Activated CD4-positive, alpha-beta T cell treated with anti-CD3 and anti-CD28 coated beads, Interleukin-2, amount 10 ng/mL, durations not matched to agents 7 days and 5 days (primary cell): ENCODE measurements around the gene KAT2A. TPM values are rescaled to one million over a fixed set of nuclear protein-coding genes. Genes with fewer than 3 reads are reported as not detected.

Experiments used
- CTCF ChIA-PET: fragments of 350-600 bp; sonication (Branson Sonifier 250); formaldehyde crosslinking; loops from one replicate; lab custom pipeline; 2021; ENCODE audit warnings: antibody characterized with exemption; lab: Charles Lee
- POLR2A ChIA-PET: fragments of 350-600 bp; sonication (Branson Sonifier 250); formaldehyde crosslinking; loops from one replicate; lab custom pipeline; 2021; ENCODE audit warnings: antibody characterized with exemption; lab: Charles Lee
- DNase-seq: peaks from one replicate; pipeline ENCODE4 v3.0.0-alpha.2; 2020
- H3K27ac Mint-ChIP-seq: one replicate; pipeline ENCODE4 v1.8.0; 2021; ENCODE audit warnings: mild to moderate bottlenecking, moderate library complexity, mixed read lengths
- H3K27me3 Mint-ChIP-seq: one replicate; pipeline ENCODE4 v1.8.0; 2021; ENCODE audit warnings: mixed read lengths
- H3K36me3 Mint-ChIP-seq: one replicate; pipeline ENCODE4 v1.8.0; 2021; ENCODE audit warnings: low read depth, mixed read lengths
- H3K4me1 Mint-ChIP-seq: one replicate; pipeline ENCODE4 v1.8.0; 2021; ENCODE audit warnings: mixed read lengths
- H3K4me3 Mint-ChIP-seq: one replicate; pipeline ENCODE4 v1.8.0; 2021; ENCODE audit warnings: mild to moderate bottlenecking, moderate library complexity, mixed read lengths
- H3K9me3 Mint-ChIP-seq: one replicate; pipeline ENCODE4 v1.8.0; 2021; ENCODE audit warnings: mixed read lengths
- total RNA-seq, 2 experiments: library from RNA; stranded (reverse); gene quantifications; one replicate each; pipeline ENCODE4 v1.2.3, GENCODE V29; 2021

KAT2A gene
- total RNA-seq, 2 experiments from 2014 or later: 47.9 to 48.3 TPM

GRCh38 chr17:42097691-42098631 is 23.2 kb downstream of the KAT2A start, which contains the start of gene ZNF385C:
Gene ZNF385C, minus strand, starts transcription at chr17:42098473. Its CDS starts 35,417 bp downstream, at chr17:42063056.
- Mint-ChIP-seq H3K36me3 (no peaks in the 10 kb centered on the region), H3K4me3 (no peak within 1 kb of the TSS), H3K4me1 (peaks cover 8% of the 10 kb centered on the region), H3K9me3 (no peaks in the 10 kb centered on the region), H3K27ac (no peak within 1 kb of the TSS), H3K27me3 (peaks cover 30% of the 10 kb centered on the region)
- POLR2A ChIA-PET: no interaction called here
- DNase-seq: peak; percentile 21
- CTCF ChIA-PET: interaction anchor here (1.1 to 2.0 kb wide), 6 partner anchors 14 to 33 kb away, joined by 3 to 7 read pairs (median 3); partner anchors contain the start of gene DHX58

DNA sequence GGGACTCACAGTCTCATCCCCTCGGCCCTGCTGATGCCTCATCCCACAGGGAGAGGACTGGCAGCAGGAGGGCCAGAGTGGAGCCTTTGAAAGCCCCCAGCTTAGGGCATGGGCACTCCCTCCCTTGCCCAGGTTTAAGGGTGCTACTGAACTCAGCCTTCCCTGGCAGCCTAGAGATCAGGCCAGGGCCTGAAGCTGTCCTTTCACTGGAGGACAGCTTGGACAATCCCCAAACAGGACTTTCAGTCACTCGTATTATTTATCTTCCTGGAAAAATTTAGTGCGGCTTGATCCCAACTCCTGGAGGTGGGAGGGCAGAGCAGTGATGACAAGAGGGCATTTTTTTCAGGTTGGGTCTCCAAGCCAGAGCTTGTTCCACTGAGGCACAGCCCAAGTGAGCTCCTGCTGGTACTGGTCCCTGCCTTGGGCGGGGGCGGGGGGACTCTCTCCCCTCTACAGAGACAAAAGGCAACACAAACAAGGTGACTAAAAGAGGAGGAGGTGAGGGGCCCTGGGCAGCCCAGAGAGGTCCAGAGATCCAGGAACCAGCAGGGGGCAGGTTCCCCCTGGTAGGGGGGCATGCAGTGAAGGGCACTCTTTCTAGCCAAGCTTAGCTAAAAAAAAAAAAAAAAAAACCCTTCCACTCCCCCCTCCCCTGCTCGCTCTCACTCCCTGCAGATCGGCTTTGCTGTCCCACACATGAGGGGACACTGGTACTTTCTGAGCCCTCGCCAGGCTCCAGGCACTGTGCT is 24.6 kb downstream of the KAT2A start:
- H3K36me3 Mint-ChIP-seq: no peaks in the 10 kb centered on the region
- no peak for DNase-seq
- H3K27ac Mint-ChIP-seq: no peak overlapping the region
- CTCF ChIA-PET: interaction anchor here (0.7 to 2.0 kb wide), 7 partner anchors 8 to 71 kb away, joined by 3 to 7 read pairs (median 3); partner anchors contain the start of gene DHX58
- no peak overlapping the region for H3K4me3 Mint-ChIP-seq
- H3K9me3 Mint-ChIP-seq: no peaks in the 10 kb centered on the region
- peaks cover 33% of the 10 kb centered on the region for H3K27me3 Mint-ChIP-seq
- peaks cover 8% of the 10 kb centered on the region for H3K4me1 Mint-ChIP-seq
- POLR2A ChIA-PET: no interaction called here

DNA sequence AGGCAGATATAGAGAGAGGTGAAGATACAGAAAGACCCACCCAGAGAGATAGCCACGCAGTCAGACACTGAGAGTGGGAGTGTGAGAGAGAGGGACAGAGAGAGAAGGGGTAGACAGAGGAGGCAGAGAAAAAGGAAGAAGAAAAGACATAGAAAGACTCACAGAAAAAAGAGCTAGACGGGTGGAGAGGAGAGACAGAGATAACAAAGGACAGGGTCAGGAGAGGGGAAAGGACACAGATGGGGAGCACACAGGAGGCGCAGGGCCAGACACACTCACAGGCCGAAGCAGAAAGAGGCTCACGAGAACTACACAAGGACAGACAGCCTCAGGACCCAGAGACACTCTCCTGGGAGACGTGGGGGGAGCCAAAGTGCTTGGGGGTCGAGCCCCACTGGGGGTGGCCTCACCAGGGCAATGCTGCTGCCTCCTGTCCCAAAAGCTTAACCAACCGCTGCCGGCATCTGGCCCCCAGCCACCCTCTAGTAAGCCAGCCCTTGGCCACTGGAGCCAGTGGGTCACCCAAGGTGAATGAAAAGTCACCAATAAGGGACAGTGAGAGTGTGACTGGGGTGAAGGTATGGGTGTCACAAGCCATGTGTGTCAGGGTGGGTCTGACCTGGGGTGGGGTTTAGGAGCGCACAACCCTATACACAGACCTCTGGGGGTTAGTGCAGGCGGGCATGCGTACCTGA is 26.6 kb downstream of the KAT2A start:
- Mint-ChIP-seq H3K4me3 (no peak overlapping the region), H3K4me1 (peaks cover 8% of the 10 kb centered on the region), H3K36me3 (no peaks in the 10 kb centered on the region), H3K27me3 (peaks cover 39% of the 10 kb centered on the region), H3K27ac (no peak overlapping the region), H3K9me3 (no peaks in the 10 kb centered on the region)
- ChIA-PET POLR2A (no interaction called here), CTCF (interaction anchor here (0.6 kb wide), 1 partner anchor 251 kb away, joined by 3 read pairs; no protein-coding TSS in a partner anchor)
- DNase-seq: no peak

- no peaks in the 10 kb centered on the region for H3K9me3 Mint-ChIP-seq
- ChIA-PET POLR2A (no interaction called here), CTCF (interaction anchor here (1.3 to 1.9 kb wide), 3 partner anchors 18 to 65 kb away, joined by 3 to 4 read pairs (median 3); no protein-coding TSS in a partner anchor)
- no peaks in the 10 kb centered on the region for H3K36me3 Mint-ChIP-seq
- no peak overlapping the region for H3K27ac Mint-ChIP-seq
- H3K4me1 Mint-ChIP-seq: peaks cover 6% of the 10 kb centered on the region
- peaks cover 34% of the 10 kb centered on the region for H3K27me3 Mint-ChIP-seq
- no peak for DNase-seq
- H3K4me3 Mint-ChIP-seq: no peak overlapping the region
These were observed 28.2 kb downstream of the KAT2A start for GRCh38 chr17:42092939-42093338.

GRCh38 chr17:42090964-42091790 is 30.0 kb downstream of the KAT2A start:
- Mint-ChIP-seq H3K36me3 (no peaks in the 10 kb centered on the region), H3K27me3 (peaks cover 19% of the 10 kb centered on the region), H3K4me3 (no peak overlapping the region), H3K9me3 (no peaks in the 10 kb centered on the region), H3K4me1 (no peaks in the 10 kb centered on the region), H3K27ac (no peak overlapping the region)
- POLR2A ChIA-PET: no interaction called here
- CTCF ChIA-PET: interaction anchor here (1.1 to 1.9 kb wide), 8 partner anchors 10 to 57 kb away, joined by 3 to 8 read pairs (median 4); no protein-coding TSS in a partner anchor
- no peak for DNase-seq

GRCh38 chr17:42088736-42089135 is 32.4 kb downstream of the KAT2A start:
- no peak overlapping the region for H3K4me3 Mint-ChIP-seq
- no peaks in the 10 kb centered on the region for H3K9me3 Mint-ChIP-seq
- H3K4me1 Mint-ChIP-seq: no peaks in the 10 kb centered on the region
- CTCF ChIA-PET: interaction anchor here (0.7 to 1.1 kb wide), 3 partner anchors 8 to 25 kb away, joined by 3 read pairs; no protein-coding TSS in a partner anchor
- no peak for DNase-seq
- no peak overlapping the region for H3K27ac Mint-ChIP-seq
- POLR2A ChIA-PET: no interaction called here
- no peaks in the 10 kb centered on the region for H3K36me3 Mint-ChIP-seq
- H3K27me3 Mint-ChIP-seq: peaks cover 11% of the 10 kb centered on the region

GRCh38 chr17:42087736-42088705 is 33.1 kb downstream of the KAT2A start:
- POLR2A ChIA-PET: no interaction called here
- H3K27me3 Mint-ChIP-seq: peaks cover 11% of the 10 kb centered on the region
- H3K27ac Mint-ChIP-seq: no peak overlapping the region
- H3K4me1 Mint-ChIP-seq: no peaks in the 10 kb centered on the region
- CTCF ChIA-PET: interaction anchor here (0.7 to 1.1 kb wide), 3 partner anchors 8 to 25 kb away, joined by 3 read pairs; no protein-coding TSS in a partner anchor
- no peaks in the 10 kb centered on the region for H3K9me3 Mint-ChIP-seq
- H3K4me3 Mint-ChIP-seq: no peak overlapping the region
- no peaks in the 10 kb centered on the region for H3K36me3 Mint-ChIP-seq
- DNase-seq: no peak

DNA sequence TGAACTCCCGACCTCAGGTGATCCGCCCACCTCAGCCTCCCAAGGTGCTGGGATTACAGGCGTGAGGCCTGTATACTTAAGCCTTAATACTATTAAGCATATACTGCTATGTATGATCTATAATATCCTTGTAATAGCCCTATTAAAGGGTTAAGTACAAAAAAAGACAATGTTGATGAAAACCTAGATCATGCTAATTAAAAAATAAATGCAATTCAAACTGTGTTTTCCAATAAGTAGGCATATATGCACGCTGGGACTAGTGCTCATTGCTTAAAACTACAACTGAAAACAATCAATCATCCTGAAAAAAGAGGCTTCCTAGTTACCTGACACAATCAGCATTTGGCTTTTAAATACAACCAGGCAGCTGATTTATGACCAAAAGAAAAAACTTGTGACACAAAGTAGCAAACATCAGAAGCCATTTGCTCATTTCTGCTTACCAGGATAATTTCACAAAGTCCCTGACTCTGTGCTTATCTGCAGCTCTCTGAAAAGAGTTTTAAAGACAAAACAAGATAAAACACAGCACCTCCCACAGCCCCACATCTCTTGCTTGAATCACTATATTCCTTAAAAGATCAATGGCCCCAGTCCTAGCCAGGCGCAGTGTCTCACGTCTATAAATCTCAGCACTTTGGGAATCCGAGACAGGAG is 34.0 kb downstream of the KAT2A start:
- DNase-seq: no peak
- no peaks in the 10 kb centered on the region for H3K4me1 Mint-ChIP-seq
- ChIA-PET POLR2A (no interaction called here), CTCF (no interaction called here)
- no peak overlapping the region for H3K27ac Mint-ChIP-seq
- H3K4me3 Mint-ChIP-seq: no peak overlapping the region
- peaks cover 11% of the 10 kb centered on the region for H3K27me3 Mint-ChIP-seq
- no peaks in the 10 kb centered on the region for H3K36me3 Mint-ChIP-seq
- H3K9me3 Mint-ChIP-seq: no peaks in the 10 kb centered on the region

- Mint-ChIP-seq H3K27me3 (peaks cover 3% of the 10 kb centered on the region), H3K27ac (no peak overlapping the region), H3K4me3 (no peak overlapping the region), H3K4me1 (no peaks in the 10 kb centered on the region), H3K9me3 (no peaks in the 10 kb centered on the region), H3K36me3 (no peaks in the 10 kb centered on the region)
- CTCF ChIA-PET: interaction anchor here (0.8 kb wide), 1 partner anchor 26 kb away, joined by 3 read pairs; no protein-coding TSS in a partner anchor
- DNase-seq: no peak
- POLR2A ChIA-PET: no interaction called here
These were observed 39.5 kb downstream of the KAT2A start for GRCh38 chr17:42081516-42082129.

DNA sequence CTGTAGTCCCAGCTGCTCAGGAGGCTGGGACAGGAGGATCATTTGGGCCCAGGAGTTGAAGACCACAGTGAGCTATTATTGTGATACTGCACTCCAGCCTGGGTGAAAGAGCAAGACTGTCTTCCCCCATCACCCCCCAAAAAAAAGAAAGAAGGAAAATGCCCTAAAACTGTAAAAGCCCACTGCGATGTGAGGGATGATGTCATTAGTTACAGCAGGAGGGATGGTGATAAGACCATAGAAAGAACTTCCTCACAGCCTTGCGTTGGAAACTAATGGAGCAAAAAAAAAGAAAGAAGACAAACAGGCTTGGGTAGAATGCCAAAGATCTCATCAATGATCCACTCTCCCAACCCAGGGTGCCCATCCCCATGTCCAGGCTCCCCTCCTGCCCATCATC is 41.6 kb downstream of the KAT2A start:
- Mint-ChIP-seq H3K27ac (no peak overlapping the region), H3K36me3 (no peaks in the 10 kb centered on the region)
- CTCF ChIA-PET: interaction anchor here (0.6 to 1.1 kb wide), 7 partner anchors 9 to 224 kb away, joined by 3 to 4 read pairs (median 4); no protein-coding TSS in a partner anchor

More for the DNA sequence above, 41.6 kb downstream of the KAT2A start:
- Mint-ChIP-seq H3K4me3 (no peak overlapping the region), H3K4me1 (no peaks in the 10 kb centered on the region), H3K27me3 (peaks cover 3% of the 10 kb centered on the region), H3K9me3 (no peaks in the 10 kb centered on the region)
- POLR2A ChIA-PET: no interaction called here
- DNase-seq: no peak
